ENCODE data around the gene BCAR1.
A peak's percentile ranks its signal among the peaks of the same experiment; 100 is the strongest.

The BCAR1 gene

DNA sequence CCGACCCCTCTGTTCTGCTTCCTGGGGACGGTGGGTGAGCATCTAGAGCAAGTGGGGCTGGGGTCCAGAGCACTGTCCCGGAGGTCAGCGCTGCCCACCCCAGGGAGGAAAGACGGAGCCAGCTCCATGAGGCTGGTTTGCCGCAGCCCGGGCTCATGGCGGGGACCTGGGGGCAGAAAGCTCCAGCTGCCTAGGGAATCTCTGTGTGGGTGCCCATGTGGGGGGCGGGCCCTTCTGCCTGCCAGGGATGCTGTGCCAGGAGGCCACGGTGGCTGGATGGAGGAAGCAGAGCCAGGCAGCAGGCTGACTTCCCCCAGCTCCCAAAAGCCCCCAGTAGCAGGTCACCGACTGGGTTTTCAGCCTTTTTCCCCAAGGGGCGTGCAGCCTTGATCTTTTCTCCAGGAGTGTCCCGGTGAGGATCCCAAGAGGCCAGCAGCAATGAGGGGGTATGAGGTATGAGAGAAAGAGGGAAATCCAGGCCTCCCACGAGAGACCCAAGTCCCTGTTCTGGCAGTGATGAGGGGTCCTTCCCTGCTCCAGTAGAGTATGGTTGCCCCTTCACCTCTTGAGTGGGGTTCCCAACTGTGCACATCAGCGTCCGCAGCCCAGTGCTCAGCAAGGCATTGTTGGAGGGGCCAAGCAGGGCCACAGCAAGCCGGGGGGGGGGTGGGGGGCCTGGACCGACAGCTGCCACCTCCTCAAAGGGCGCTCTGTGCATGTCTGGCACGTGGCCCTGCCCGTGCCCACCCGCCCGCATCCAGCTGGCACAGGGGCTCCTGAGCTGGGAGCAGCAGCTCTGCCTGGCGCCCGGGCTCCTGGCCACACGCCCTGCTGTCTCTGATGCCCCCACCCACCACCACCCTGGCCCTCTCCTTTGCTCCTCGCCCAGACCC, 15.6 kb upstream of the BCAR1 start:
- H3K4me3 Mint-ChIP-seq = peak overlapping the region; percentile 66
- H3K27ac Mint-ChIP-seq (ENCODE audit: low read depth) = no peak overlapping the region
- ATAC-seq (replicated peaks; ENCODE audit: extremely low read depth, poor library complexity, severe bottlenecking) = peak; percentile 17
- no peaks in the 10 kb centered on the region for H3K36me3 Mint-ChIP-seq (ENCODE audit: insufficient read depth)
- no peak for DNase-seq (ENCODE audit: low spot score in 2 of 2)
- peaks cover 47% of the 10 kb centered on the region for H3K27me3 Mint-ChIP-seq
- H3K4me1 Mint-ChIP-seq = peaks cover 6% of the 10 kb centered on the region
- no peaks in the 10 kb centered on the region for H3K9me3 Mint-ChIP-seq

DNA sequence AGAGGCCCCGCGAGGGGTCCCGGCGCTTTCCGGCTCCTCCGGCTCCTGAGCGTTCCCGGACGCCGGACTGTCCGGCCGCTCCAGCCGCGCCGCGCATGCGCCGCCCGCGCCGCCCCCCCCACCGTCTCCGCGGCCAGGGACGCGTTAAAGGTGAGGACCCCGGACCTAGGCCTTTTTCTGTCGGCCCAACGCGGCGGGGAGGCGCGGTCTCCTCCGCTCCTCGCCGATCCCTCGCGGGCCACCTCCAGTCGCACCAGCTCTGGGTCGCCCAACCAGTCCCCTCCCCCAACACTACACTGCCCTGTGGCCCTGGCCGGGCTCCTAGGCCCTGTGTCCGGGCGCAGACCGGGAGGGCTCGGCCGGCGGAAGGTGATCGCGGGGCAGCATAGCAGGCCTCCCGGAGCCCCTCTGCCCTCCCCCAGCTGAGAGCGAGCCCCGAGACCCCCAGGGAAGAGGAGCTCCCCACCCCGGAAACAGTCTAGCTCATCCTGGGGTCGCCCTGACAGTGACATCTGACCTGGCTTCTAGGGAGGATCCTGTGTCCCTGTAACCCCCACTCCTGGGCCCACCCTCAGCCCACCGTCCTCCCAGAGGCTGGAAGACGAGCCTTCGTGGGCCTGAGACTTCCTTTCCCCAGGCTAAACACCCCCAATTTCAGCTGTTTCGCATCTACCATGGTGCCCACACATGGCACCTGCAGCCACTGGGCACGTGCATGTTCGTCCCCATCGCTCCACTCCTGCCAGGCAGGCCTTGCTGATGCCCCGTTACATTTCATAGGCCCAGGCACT, 14.7 kb upstream of the BCAR1 start:
- H3K4me3 Mint-ChIP-seq = peak overlapping the region; percentile 66
- H3K27me3 Mint-ChIP-seq = peaks cover 55% of the 10 kb centered on the region
- no peak for ATAC-seq (replicated peaks; ENCODE audit: extremely low read depth, poor library complexity, severe bottlenecking)
- H3K27ac Mint-ChIP-seq (ENCODE audit: low read depth) = no peak overlapping the region
- H3K4me1 Mint-ChIP-seq = peaks cover 6% of the 10 kb centered on the region
- H3K36me3 Mint-ChIP-seq (ENCODE audit: insufficient read depth) = no peaks in the 10 kb centered on the region
- no peak for DNase-seq (ENCODE audit: low spot score in 2 of 2)
- no peaks in the 10 kb centered on the region for H3K9me3 Mint-ChIP-seq

DNA sequence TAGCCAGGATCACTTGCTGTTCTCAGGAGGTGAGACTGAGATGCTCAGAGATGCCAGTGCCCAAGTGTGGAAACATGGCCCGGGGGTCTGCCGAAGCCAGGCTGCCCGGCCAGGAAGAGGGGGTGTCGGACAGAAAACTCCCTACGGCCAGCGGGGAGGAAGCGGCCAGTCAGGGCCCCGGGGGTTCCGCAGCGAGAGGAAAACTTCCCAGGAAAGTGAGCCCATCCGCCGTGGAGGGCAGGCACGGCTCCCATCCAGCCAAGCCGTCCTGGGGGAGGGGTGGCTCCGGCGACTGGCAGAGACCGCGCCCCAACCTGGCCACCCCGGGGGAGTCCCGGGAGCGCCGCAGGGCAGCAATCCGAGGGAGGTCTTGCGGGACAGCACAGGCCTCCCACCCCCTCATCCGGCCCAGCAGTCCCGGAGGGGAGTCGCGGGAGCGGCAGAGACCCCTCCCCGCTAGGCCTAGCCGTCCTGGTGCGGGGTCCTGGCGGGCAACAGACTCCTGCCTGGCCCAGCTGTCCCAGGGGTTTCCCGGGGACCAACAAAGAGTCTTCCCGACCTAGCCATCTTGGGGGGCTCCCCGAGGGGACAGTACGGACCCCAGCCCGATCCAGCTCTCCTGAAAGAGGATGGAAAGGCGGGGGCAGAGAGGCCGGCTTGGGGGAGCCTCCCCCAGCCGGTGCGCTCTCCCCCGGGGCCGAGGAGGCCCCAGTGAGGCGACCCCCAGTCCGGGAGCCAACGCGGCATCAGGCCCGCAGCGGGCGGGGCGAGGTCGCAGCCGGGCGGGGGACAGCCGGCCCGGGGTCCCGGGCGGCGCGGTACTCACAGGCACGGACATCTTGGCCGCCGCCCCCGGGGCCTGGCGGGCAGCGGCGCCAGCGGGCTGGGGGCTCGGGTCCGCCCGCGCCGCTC, 13.8 kb upstream of the BCAR1 start:
- peaks cover 6% of the 10 kb centered on the region for H3K4me1 Mint-ChIP-seq
- peaks cover 55% of the 10 kb centered on the region for H3K27me3 Mint-ChIP-seq
- H3K36me3 Mint-ChIP-seq (ENCODE audit: insufficient read depth) = no peaks in the 10 kb centered on the region
- peak overlapping the region; percentile 56 for H3K4me3 Mint-ChIP-seq
- H3K27ac Mint-ChIP-seq (ENCODE audit: low read depth) = no peak overlapping the region
- H3K9me3 Mint-ChIP-seq = no peaks in the 10 kb centered on the region
- ATAC-seq (replicated peaks; ENCODE audit: extremely low read depth, poor library complexity, severe bottlenecking) (no peak), DNase-seq (ENCODE audit: low spot score in 2 of 2) (no peak)

GRCh38 chr16:75264457-75264998, 13.1 kb upstream of the BCAR1 start:
- no peaks in the 10 kb centered on the region for H3K36me3 Mint-ChIP-seq (ENCODE audit: insufficient read depth)
- ATAC-seq (replicated peaks; ENCODE audit: extremely low read depth, poor library complexity, severe bottlenecking) = no peak
- H3K4me1 Mint-ChIP-seq = peaks cover 6% of the 10 kb centered on the region
- no peak for DNase-seq (ENCODE audit: low spot score in 2 of 2)
- peaks cover 55% of the 10 kb centered on the region for H3K27me3 Mint-ChIP-seq
- H3K9me3 Mint-ChIP-seq = no peaks in the 10 kb centered on the region
- H3K27ac Mint-ChIP-seq (ENCODE audit: low read depth) = no peak overlapping the region
- H3K4me3 Mint-ChIP-seq = peak overlapping the region; percentile 56

DNA sequence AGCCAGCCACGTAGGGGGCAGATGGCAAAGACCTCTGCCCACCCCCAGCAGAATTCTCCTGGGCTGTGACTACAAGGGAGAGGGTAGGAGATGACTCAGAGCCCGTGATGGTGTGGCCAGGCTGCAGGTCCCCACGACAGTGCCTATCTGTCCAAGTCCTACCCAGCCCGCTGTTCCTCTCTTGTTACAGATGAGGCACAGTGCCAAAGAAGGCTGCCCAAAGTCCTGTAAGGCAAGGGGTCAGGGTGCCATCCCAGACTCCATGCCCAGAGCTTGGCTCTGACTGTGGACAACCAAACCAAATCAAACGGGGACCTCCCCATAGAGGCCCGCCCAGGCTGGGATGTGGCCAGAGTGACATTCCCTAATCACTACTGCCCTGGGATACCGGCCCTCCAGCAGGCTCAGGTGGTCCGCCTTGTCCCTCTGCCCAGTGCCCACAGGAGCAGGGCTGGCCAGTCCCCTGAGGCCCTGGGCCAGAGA, 12.6 kb upstream of the BCAR1 start:
- ATAC-seq (replicated peaks; ENCODE audit: extremely low read depth, poor library complexity, severe bottlenecking) = no peak

DNA sequence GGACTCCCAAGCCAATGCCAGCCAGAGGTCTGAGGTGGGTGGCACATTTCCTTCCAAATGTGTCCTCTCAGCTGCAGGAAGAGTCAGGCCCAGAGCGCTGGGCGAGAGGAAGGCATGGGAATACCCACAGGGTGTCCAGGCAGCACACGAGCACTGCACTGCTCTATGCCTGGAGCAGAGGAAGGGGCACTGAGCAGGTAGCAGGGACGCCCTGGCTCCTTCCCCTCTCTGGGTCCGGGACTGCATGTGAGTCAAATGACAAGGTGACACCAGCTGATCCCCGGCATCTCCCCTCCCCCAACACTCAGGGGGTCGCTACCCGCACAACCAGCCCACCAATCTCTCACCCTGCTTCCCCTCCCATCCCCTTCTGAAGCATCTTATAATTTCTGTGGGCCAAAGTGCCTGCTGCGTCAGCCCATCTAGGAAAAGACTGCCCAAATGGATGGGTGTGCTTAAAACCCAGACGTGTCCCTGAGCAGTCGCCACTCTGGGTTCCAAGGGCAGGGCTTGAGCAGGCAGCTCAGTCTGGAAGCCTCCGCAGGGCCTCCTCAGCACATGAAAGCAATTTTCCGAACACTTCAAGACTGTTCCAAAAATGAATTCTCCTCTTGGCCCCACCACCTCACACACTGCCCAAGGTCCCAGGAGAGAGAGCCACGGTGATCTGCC, 12.0 kb upstream of the BCAR1 start:
- DNase-seq (ENCODE audit: low spot score in 2 of 2) (no peak), ATAC-seq (replicated peaks; ENCODE audit: extremely low read depth, poor library complexity, severe bottlenecking) (no peak)
- Mint-ChIP-seq H3K36me3 (ENCODE audit: insufficient read depth) (no peaks in the 10 kb centered on the region), H3K4me3 (no peak overlapping the region), H3K27me3 (peaks cover 57% of the 10 kb centered on the region), H3K27ac (ENCODE audit: low read depth) (no peak overlapping the region), H3K4me1 (peaks cover 6% of the 10 kb centered on the region), H3K9me3 (no peaks in the 10 kb centered on the region)

More for the DNA sequence above, 12.6 kb upstream of the BCAR1 start:
- no peak for DNase-seq (ENCODE audit: low spot score in 2 of 2)
- Mint-ChIP-seq H3K36me3 (ENCODE audit: insufficient read depth) (no peaks in the 10 kb centered on the region), H3K4me1 (peaks cover 6% of the 10 kb centered on the region), H3K9me3 (no peaks in the 10 kb centered on the region), H3K27me3 (peaks cover 55% of the 10 kb centered on the region), H3K27ac (ENCODE audit: low read depth) (no peak overlapping the region), H3K4me3 (peak overlapping the region; percentile 56)

GRCh38 chr16:75262800-75263127, 11.3 kb upstream of the BCAR1 start:
- no peak for ATAC-seq (replicated peaks; ENCODE audit: extremely low read depth, poor library complexity, severe bottlenecking)
- H3K27me3 Mint-ChIP-seq = peaks cover 64% of the 10 kb centered on the region
- DNase-seq (ENCODE audit: low spot score in 2 of 2) = no peak
- H3K9me3 Mint-ChIP-seq = no peaks in the 10 kb centered on the region
- H3K4me1 Mint-ChIP-seq = peaks cover 6% of the 10 kb centered on the region
- H3K27ac Mint-ChIP-seq (ENCODE audit: low read depth) = no peak overlapping the region
- H3K36me3 Mint-ChIP-seq (ENCODE audit: insufficient read depth) = no peaks in the 10 kb centered on the region
- no peak overlapping the region for H3K4me3 Mint-ChIP-seq

- no peaks in the 10 kb centered on the region for H3K9me3 Mint-ChIP-seq
- H3K27ac Mint-ChIP-seq (ENCODE audit: low read depth) = no peak overlapping the region
- H3K4me1 Mint-ChIP-seq = peaks cover 6% of the 10 kb centered on the region
- ATAC-seq (replicated peaks; ENCODE audit: extremely low read depth, poor library complexity, severe bottlenecking) (no peak), DNase-seq (ENCODE audit: low spot score in 2 of 2) (no peak)
- H3K4me3 Mint-ChIP-seq = no peak overlapping the region
- H3K36me3 Mint-ChIP-seq (ENCODE audit: insufficient read depth) = no peaks in the 10 kb centered on the region
- H3K27me3 Mint-ChIP-seq = peaks cover 65% of the 10 kb centered on the region
Observed at GRCh38 chr16:75262104-75262799, 10.8 kb upstream of the BCAR1 start.

DNA sequence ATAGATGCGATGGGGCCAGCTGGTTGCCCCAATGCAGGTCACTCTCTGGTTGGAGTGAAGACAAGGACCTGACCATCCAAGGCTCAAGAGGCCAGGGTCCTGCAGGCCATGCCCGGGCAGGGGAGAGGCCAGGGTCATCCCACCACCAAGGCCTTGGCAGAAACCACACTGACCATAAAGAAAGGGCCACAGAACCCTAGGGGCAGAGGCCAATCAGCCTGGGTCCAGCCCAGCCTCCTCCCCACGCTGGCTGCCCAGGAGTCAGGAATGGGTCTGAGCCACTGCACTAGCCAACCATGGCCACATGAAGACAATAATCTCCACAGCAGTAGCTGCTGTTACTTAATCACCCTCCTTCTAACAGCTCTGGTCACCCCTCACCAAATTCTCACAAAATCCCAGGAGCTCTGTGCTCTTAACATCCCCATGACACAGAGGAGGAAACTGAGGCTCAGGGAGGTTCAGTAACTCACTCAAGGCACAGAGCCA, 10.2 kb upstream of the BCAR1 start:
- no peak for ATAC-seq (replicated peaks; ENCODE audit: extremely low read depth, poor library complexity, severe bottlenecking)
- H3K4me3 Mint-ChIP-seq = no peak overlapping the region
- no peaks in the 10 kb centered on the region for H3K36me3 Mint-ChIP-seq (ENCODE audit: insufficient read depth)
- no peak for DNase-seq (ENCODE audit: low spot score in 2 of 2)
- H3K9me3 Mint-ChIP-seq = no peaks in the 10 kb centered on the region
- H3K27me3 Mint-ChIP-seq = peaks cover 62% of the 10 kb centered on the region
- no peak overlapping the region for H3K27ac Mint-ChIP-seq (ENCODE audit: low read depth)
- peaks cover 5% of the 10 kb centered on the region for H3K4me1 Mint-ChIP-seq

- Mint-ChIP-seq H3K27ac (ENCODE audit: low read depth) (no peak overlapping the region), H3K4me3 (no peak overlapping the region), H3K27me3 (peaks cover 56% of the 10 kb centered on the region), H3K36me3 (ENCODE audit: insufficient read depth) (no peaks in the 10 kb centered on the region), H3K4me1 (no peaks in the 10 kb centered on the region), H3K9me3 (no peaks in the 10 kb centered on the region)
- DNase-seq (ENCODE audit: low spot score in 2 of 2) = no peak
- no peak for ATAC-seq (replicated peaks; ENCODE audit: extremely low read depth, poor library complexity, severe bottlenecking)
Observed at GRCh38 chr16:75260851-75261589, 9.6 kb upstream of the BCAR1 start.

DNA sequence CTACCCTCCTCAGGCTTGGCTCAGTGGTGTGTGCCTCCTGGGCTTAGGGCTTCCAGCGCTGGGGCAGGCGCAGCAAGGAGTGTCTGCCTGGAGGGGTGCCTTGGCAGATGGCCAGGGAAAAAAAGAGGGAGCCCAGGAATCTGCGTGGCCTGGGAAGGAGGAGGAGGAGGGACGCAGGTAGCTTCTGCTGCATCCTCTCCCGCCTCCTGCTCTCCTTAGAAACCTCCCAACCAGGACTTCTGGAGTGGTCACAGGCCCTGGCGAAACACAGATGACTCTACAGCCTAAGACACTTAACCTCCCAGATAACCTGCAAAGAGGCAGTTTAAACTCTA, 7.3 kb upstream of the BCAR1 start:
- Mint-ChIP-seq H3K4me1 (no peaks in the 10 kb centered on the region), H3K36me3 (ENCODE audit: insufficient read depth) (no peaks in the 10 kb centered on the region), H3K27me3 (peaks cover 60% of the 10 kb centered on the region), H3K9me3 (no peaks in the 10 kb centered on the region), H3K4me3 (no peak overlapping the region), H3K27ac (ENCODE audit: low read depth) (no peak overlapping the region)
- no peak for ATAC-seq (replicated peaks; ENCODE audit: extremely low read depth, poor library complexity, severe bottlenecking)
- DNase-seq (ENCODE audit: low spot score in 2 of 2) = no peak
